PFSK-1 (cell line): ENCODE data around the gene CDC45.

Source experiments
- FOXP2 ChIP-seq: optimal IDR thresholded peaks from 2 replicates; pipeline ENCODE3; 2011; ENCODE audit warnings: borderline replicate concordance, control low read depth, inconsistent platforms; ENCODE audit not compliant: insufficient read depth; ENCODE audit errors: extremely low read length, extremely low read depth
- POLR2AphosphoS5 ChIP-seq: IDR thresholded peaks from 2 replicates; pipeline ENCODE4 v1.6.1; 2012; ENCODE audit warnings: low read depth, mild to moderate bottlenecking, control low read depth, low read length, moderate library complexity
- SIN3A ChIP-seq: IDR thresholded peaks from 2 replicates; pipeline ENCODE4 v1.6.1; 2012; ENCODE audit warnings: mild to moderate bottlenecking, low read length, moderate library complexity, borderline replicate concordance; ENCODE audit not compliant: insufficient read depth
- TAF1 ChIP-seq: IDR thresholded peaks from 2 replicates; pipeline ENCODE4 v1.6.1; 2012; ENCODE audit warnings: low read length, control low read depth, borderline replicate concordance; ENCODE audit not compliant: insufficient read depth
- TF ChIP-seq, protein P1 (sequence below), 2 experiments: IDR thresholded peaks; 2 replicates each; pipeline versions ENCODE4 v1.6.1 to v1.8.0; 2011 to 2012; ENCODE audit warnings: low read depth in 2 of 2, low read length in 2 of 2, control low read depth in 1 of 2, inconsistent platforms in 1 of 2, mild to moderate bottlenecking in 1 of 2, moderate library complexity in 1 of 2; ENCODE audit not compliant: insufficient read depth in 1 of 2

CDC45 gene

DNA sequence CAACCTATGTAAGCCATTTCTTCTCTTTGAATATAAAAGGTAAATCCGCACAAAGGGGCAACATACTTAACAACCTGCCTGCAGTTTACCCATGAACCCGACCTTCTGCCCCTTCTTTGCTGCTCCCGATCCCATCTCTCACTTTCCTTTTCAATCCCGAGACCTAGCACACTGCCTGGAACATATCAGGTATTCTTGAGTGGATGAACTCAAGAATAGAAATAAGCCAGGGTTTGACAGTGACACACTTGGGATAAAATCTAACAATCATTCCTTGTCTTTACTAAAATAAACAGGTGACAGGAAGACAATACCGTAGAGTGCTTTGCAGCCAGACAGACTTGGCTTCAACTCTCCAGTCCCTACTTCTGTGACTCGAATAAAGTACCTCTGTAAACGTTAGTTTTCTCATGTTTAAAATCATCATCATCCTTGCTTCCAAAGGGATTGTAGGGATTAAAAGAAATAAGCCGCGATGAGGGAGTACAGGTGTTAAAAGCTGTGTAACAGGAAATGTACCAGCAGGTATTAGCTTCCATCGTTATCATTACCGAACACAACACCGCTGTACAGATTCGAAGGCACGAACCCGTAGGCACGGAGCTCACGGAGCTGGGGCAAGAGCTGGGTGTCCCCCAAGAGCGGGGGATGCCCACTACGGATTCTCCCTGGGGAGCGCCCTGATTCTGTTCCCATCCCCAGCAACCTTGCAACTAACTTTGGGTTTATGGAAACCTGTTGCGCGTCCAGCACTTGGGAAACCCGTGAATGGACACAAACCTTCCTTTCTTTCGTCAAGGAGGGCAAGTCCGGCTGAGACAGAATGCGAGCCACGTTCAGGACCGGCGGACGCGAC is 1.4 kb upstream of the CDC45 start:
- TF ChIP-seq FOXP2 = no peak
- no peak for TF ChIP-seq POLR2AphosphoS5
- TF ChIP-seq, protein P1, sequence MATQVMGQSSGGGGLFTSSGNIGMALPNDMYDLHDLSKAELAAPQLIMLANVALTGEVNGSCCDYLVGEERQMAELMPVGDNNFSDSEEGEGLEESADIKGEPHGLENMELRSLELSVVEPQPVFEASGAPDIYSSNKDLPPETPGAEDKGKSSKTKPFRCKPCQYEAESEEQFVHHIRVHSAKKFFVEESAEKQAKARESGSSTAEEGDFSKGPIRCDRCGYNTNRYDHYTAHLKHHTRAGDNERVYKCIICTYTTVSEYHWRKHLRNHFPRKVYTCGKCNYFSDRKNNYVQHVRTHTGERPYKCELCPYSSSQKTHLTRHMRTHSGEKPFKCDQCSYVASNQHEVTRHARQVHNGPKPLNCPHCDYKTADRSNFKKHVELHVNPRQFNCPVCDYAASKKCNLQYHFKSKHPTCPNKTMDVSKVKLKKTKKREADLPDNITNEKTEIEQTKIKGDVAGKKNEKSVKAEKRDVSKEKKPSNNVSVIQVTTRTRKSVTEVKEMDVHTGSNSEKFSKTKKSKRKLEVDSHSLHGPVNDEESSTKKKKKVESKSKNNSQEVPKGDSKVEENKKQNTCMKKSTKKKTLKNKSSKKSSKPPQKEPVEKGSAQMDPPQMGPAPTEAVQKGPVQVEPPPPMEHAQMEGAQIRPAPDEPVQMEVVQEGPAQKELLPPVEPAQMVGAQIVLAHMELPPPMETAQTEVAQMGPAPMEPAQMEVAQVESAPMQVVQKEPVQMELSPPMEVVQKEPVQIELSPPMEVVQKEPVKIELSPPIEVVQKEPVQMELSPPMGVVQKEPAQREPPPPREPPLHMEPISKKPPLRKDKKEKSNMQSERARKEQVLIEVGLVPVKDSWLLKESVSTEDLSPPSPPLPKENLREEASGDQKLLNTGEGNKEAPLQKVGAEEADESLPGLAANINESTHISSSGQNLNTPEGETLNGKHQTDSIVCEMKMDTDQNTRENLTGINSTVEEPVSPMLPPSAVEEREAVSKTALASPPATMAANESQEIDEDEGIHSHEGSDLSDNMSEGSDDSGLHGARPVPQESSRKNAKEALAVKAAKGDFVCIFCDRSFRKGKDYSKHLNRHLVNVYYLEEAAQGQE (IDR thresholded peaks at IDR 0.05; ENCODE audit: insufficient read depth in 1 of 2, low read depth in 2 of 2, low read length in 2 of 2) = no peak

GRCh38 chr22:19478901-19479354 is 792 bp upstream of the CDC45 start, which contains the start of gene UFD1:
TSS of gene UFD1 (minus strand) at chr22:19479193. CDS start at chr22:19479085, 108 bp downstream.
- TF ChIP-seq TAF1 = no peak; the same call in 1 of the 2 replicates
- TF ChIP-seq FOXP2 = peak; percentile 29

DNA sequence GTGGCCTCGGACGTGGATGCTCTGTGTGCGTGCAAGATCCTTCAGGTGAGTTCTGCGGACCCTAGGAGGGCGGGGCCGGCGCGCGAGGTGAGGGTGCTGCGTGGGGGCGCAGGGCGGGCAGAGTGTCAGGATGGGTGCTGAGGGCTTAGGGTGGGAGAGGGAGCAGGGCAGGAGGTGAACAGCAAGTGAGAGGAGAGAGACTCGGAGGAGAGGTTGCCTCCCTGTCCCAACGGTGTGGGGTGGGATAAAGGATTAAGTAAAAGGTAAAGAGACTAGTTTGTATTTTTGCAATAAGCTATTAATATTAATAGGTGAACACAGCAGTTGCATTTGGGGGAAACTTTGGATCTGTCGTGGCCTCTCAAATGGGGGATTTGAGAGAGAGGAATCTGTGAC is 451 bp downstream of the CDC45 start:
- TF ChIP-seq, protein P1 (IDR thresholded peaks at IDR 0.05; ENCODE audit: insufficient read depth in 1 of 2, low read depth in 2 of 2, low read length in 2 of 2) = no peak
- TF ChIP-seq SIN3A (no peak), FOXP2 (no peak), POLR2AphosphoS5 (no peak), TAF1 (no peak)

GRCh38 chr22:19480789-19481188 is 1.1 kb downstream of the CDC45 start:
- TF ChIP-seq FOXP2 = no peak
- TF ChIP-seq POLR2AphosphoS5 = no peak
- TF ChIP-seq, protein P1 (IDR thresholded peaks at IDR 0.05; ENCODE audit: insufficient read depth in 1 of 2, low read depth in 2 of 2, low read length in 2 of 2) = no peak
- TF ChIP-seq SIN3A = no peak
- TF ChIP-seq TAF1 = no peak

DNA sequence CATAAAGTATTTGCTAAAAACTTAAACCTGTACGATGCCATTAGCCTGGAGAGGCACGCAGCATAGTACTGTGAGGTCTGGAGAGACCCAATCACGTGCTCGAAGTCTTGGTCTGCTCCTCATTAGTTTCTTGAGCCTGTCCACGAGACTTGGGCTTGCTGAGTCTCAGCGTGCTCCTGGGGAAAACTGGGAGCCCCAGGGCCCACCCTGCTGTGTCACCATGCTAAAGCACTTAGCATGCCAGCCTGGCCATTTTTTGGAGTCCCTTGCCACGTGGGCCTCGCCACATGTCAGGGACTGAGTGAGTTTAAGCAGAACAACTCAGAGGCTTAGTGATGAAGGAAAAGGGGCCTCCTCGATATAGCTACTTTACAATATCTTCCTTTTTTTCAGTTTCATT is 2.6 kb downstream of the CDC45 start:
- no peak for TF ChIP-seq TAF1
- TF ChIP-seq POLR2AphosphoS5 = no peak
- TF ChIP-seq FOXP2 = no peak
- TF ChIP-seq, protein P1 (IDR thresholded peaks at IDR 0.05; ENCODE audit: insufficient read depth in 1 of 2, low read depth in 2 of 2, low read length in 2 of 2) = no peak
- no peak for TF ChIP-seq SIN3A
